Caco-2 (cell line): ENCODE data around the gene NUDT15. TPM values are rescaled to one million over a fixed set of nuclear protein-coding genes. Genes with fewer than 3 reads are reported as not detected.

Experiments used
- BruUV-seq: library from RNA; stranded (reverse); fragments of 400-500 nt; replicated peaks from 2 replicates; lab custom pipeline; 2021; lab: Mats Ljungman, UMichigan
- CTCF ChIA-PET: fragments of 300-600 bp; sonication (Branson Sonifier 250); formaldehyde crosslinking; loops from one replicate; lab custom pipeline; 2022; ENCODE audit warnings: antibody characterized with exemption; lab: Charles Lee
- POLR2A ChIA-PET: fragments of 300-600 bp; sonication (Branson Sonifier 250); formaldehyde crosslinking; loops from one replicate; lab custom pipeline; 2022; ENCODE audit warnings: antibody characterized with exemption; lab: Charles Lee
- DNase-seq, 2 experiments: peaks; one replicate each; pipeline versions ENCODE4 v3.0.0 to v3.0.0-alpha.2; 2020 to 2022
- H3K27me3 ChIP-seq: replicated peaks from 2 replicates; pipeline ENCODE4 v1.6.0; 2011; ENCODE audit warnings: low read length; ENCODE audit not compliant: control insufficient read depth, insufficient read depth
- H3K36me3 ChIP-seq: 2 replicates; pipeline ENCODE4 v1.5.1; 2011; ENCODE audit warnings: low read length; ENCODE audit not compliant: control insufficient read depth, insufficient read depth
- H3K4me1 ChIP-seq: fragments of 250-450 bp; sonication (Bioruptor Pico); 2 replicates; pipeline ENCODE4 v1.5.1; 2020; ENCODE audit warnings: mild to moderate bottlenecking
- H3K4me3 ChIP-seq: 2 replicates; pipeline ENCODE4 v1.5.1; 2011; ENCODE audit warnings: low read depth, mild to moderate bottlenecking, control low read depth, low read length
- H3K9me3 ChIP-seq: fragments of 250-450 bp; sonication (Bioruptor Pico); 2 replicates; pipeline ENCODE4 v1.5.1; 2020; ENCODE audit warnings: mild to moderate bottlenecking, moderate library complexity
- H3K27ac Mint-ChIP-seq: one replicate; pipeline ENCODE4 v1.8.0; 2022; ENCODE audit warnings: mixed read lengths; ENCODE audit not compliant: unreplicated experiment
- H3K27me3 Mint-ChIP-seq: one replicate; pipeline ENCODE4 v1.8.0; 2022; ENCODE audit warnings: mixed read lengths; ENCODE audit not compliant: insufficient read depth, unreplicated experiment
- H3K36me3 Mint-ChIP-seq: one replicate; pipeline ENCODE4 v1.8.0; 2022; ENCODE audit warnings: mild to moderate bottlenecking, mixed read lengths; ENCODE audit not compliant: insufficient read depth, unreplicated experiment
- H3K4me1 Mint-ChIP-seq: one replicate; pipeline ENCODE4 v1.8.0; 2022; ENCODE audit warnings: low read depth, mixed read lengths; ENCODE audit not compliant: unreplicated experiment
- H3K4me3 Mint-ChIP-seq: one replicate; pipeline ENCODE4 v1.8.0; 2022; ENCODE audit warnings: mild to moderate bottlenecking, moderate library complexity, mixed read lengths; ENCODE audit not compliant: unreplicated experiment
- H3K9me3 Mint-ChIP-seq: one replicate; pipeline ENCODE4 v1.8.0; 2022; ENCODE audit warnings: mixed read lengths; ENCODE audit not compliant: unreplicated experiment
- CTCF ChIP-seq, 2 experiments: fragments of 200-600 bp in 1 of 2; IDR thresholded peaks; 1 replicate in 1 of 2; 2 replicates in 1 of 2; pipeline versions ENCODE4 v1.5.1 to v1.8.0; 2011 to 2022; ENCODE audit warnings: antibody characterized with exemption in 1 of 2, control low read depth in 1 of 2, inconsistent platforms in 1 of 2, low read depth in 1 of 2, low read length in 1 of 2, mild to moderate bottlenecking in 1 of 2, moderate library complexity in 1 of 2; ENCODE audit not compliant: insufficient read depth in 1 of 2, severe bottlenecking in 1 of 2, unreplicated experiment in 1 of 2
- intact Hi-C: fragments of 100-400 bp; cut with micrococcal nuclease; formaldehyde crosslinking; loops from one replicate; pipeline ENCODE4 v1.10.0; 2022; ENCODE audit not compliant: unreplicated experiment
- total RNA-seq: library from RNA; stranded (reverse); gene quantifications from 2 replicates; pipeline ENCODE4 v1.2.3, GENCODE V29; 2022

The NUDT15 gene
- total RNA-seq, 1 experiment from 2014 or later: 36.0 TPM

GRCh38 chr13:47999973-48000372 is 37.6 kb upstream of the NUDT15 start:
- no peak for DNase-seq
- Histone ChIP-seq H3K27me3 (no peaks in the 10 kb centered on the region), H3K4me3 (peak overlapping the region; percentile 92), H3K9me3 (no peaks in the 10 kb centered on the region), H3K36me3 (no peaks in the 10 kb centered on the region), H3K4me1 (peaks cover 7% of the 10 kb centered on the region)
- Mint-ChIP-seq H3K4me1 (peaks cover 26% of the 10 kb centered on the region), H3K4me3 (peak overlapping the region; percentile 100), H3K36me3 (peaks cover 43% of the 10 kb centered on the region), H3K9me3 (no peaks in the 10 kb centered on the region), H3K27me3 (no peaks in the 10 kb centered on the region), H3K27ac (peak overlapping the region; percentile 99)
- no TSS peak for BruUV-seq
- TF ChIP-seq CTCF (IDR thresholded peaks at IDR 0.05; ENCODE audit: insufficient read depth in 1 of 2, low read depth in 1 of 2, low read length in 1 of 2, severe bottlenecking in 1 of 2, unreplicated experiment in 1 of 2): no peak
- intact Hi-C loops: loop anchor here (2.0 kb wide), 1 partner anchor 201 kb away; no protein-coding TSS in a partner anchor
- ChIA-PET CTCF (interaction anchor here (0.7 kb wide), 1 partner anchor 9 kb away, joined by 4 read pairs; no protein-coding TSS in a partner anchor), POLR2A (interaction anchor here (0.7 kb wide), 1 partner anchor 1811 kb away, joined by 9 read pairs; no protein-coding TSS in a partner anchor)

- peaks cover 7% of the 10 kb centered on the region for H3K4me1 ChIP-seq
- H3K27ac Mint-ChIP-seq: peak overlapping the region; percentile 99
Observed at GRCh38 chr13:48000559-48001113, 36.9 kb upstream of the NUDT15 start.

More at GRCh38 chr13:48000559-48001113, 36.9 kb upstream of the NUDT15 start:
- no peak for DNase-seq
- H3K27me3 ChIP-seq: no peaks in the 10 kb centered on the region
- ChIA-PET CTCF (interaction anchor here (0.7 to 1.0 kb wide), 2 partner anchors 10 to 37 kb away, joined by 4 to 11 read pairs; partner anchors contain the start of gene NUDT15), POLR2A (interaction anchor here (0.7 to 1.0 kb wide), 2 partner anchors 37 to 1810 kb away, joined by 9 to 15 read pairs; partner anchors contain the start of gene NUDT15)
- intact Hi-C loops: loop anchor here (1.0 to 2.0 kb wide), 2 partner anchors 37 to 202 kb away; partner anchors contain the start of gene NUDT15
- TF ChIP-seq CTCF (IDR thresholded peaks at IDR 0.05; ENCODE audit: insufficient read depth in 1 of 2, low read depth in 1 of 2, low read length in 1 of 2, severe bottlenecking in 1 of 2, unreplicated experiment in 1 of 2): no peak
- peak overlapping the region; percentile 92 for H3K4me3 ChIP-seq
- no TSS peak for BruUV-seq
- no peaks in the 10 kb centered on the region for H3K27me3 Mint-ChIP-seq
- H3K4me3 Mint-ChIP-seq: peak overlapping the region; percentile 100
- peaks cover 43% of the 10 kb centered on the region for H3K36me3 Mint-ChIP-seq
- no peaks in the 10 kb centered on the region for H3K36me3 ChIP-seq
- H3K9me3 Mint-ChIP-seq: no peaks in the 10 kb centered on the region
- no peaks in the 10 kb centered on the region for H3K9me3 ChIP-seq
- peaks cover 26% of the 10 kb centered on the region for H3K4me1 Mint-ChIP-seq
